ENCODE measurements around the gene STK32B.

GRCh38 chr4:5188130-5188529, 136.8 kb downstream of the STK32B start:
- TF ChIP-seq CTCF (IDR thresholded peaks at IDR 0.05): no peak
- TF ChIP-seq POLR2A (IDR thresholded peaks at IDR 0.05): no peak
